ENCODE measurements around the gene AP1S3.

The AP1S3 gene

GRCh38 chr2:223727562-223727961, 109.8 kb downstream of the AP1S3 start:
- H3K27me3 ChIP-seq (replicated peaks; ENCODE audit: insufficient read depth, low read length): no peaks in the 10 kb centered on the region
- no peak overlapping the region for H2AFZ ChIP-seq (ENCODE audit: low read length)
- no peaks in the 10 kb centered on the region for H3K79me2 ChIP-seq (ENCODE audit: low read length)
- H3K27ac ChIP-seq (ENCODE audit: low read length): no peak overlapping the region
- peak; percentile 75 for DNase-seq
- H3K4me3 ChIP-seq (ENCODE audit: low read length): no peak overlapping the region
- H3K9ac ChIP-seq (ENCODE audit: low read length): no peak overlapping the region
- H3K9me3 ChIP-seq (replicated peaks; ENCODE audit: insufficient read depth, low read length): no peaks in the 10 kb centered on the region
- TF ChIP-seq CTCF (IDR thresholded peaks at IDR 0.05; ENCODE audit: low read length): peak; percentile 78
- TF ChIP-seq EZH2 (optimal IDR thresholded peaks at IDR 0.05; ENCODE audit: low read depth, low read length): no peak
- H3K36me3 ChIP-seq (replicated peaks; ENCODE audit: insufficient read depth, low read length): no peaks in the 10 kb centered on the region
- H4K20me1 ChIP-seq (ENCODE audit: insufficient read depth, low read length): no peaks in the 10 kb centered on the region
- H3K9me2 ChIP-seq (replicated peaks; ENCODE audit: insufficient read depth, low read length): no peaks in the 10 kb centered on the region
- H3K4me2 ChIP-seq (ENCODE audit: low read depth, low read length): no peak overlapping the region
- no peaks in the 10 kb centered on the region for H3F3A ChIP-seq (ENCODE audit: insufficient read depth, low read length)
- H3K4me1 ChIP-seq (ENCODE audit: low read length): peaks cover 4% of the 10 kb centered on the region; the same call in 1 of the 2 replicates

DNA sequence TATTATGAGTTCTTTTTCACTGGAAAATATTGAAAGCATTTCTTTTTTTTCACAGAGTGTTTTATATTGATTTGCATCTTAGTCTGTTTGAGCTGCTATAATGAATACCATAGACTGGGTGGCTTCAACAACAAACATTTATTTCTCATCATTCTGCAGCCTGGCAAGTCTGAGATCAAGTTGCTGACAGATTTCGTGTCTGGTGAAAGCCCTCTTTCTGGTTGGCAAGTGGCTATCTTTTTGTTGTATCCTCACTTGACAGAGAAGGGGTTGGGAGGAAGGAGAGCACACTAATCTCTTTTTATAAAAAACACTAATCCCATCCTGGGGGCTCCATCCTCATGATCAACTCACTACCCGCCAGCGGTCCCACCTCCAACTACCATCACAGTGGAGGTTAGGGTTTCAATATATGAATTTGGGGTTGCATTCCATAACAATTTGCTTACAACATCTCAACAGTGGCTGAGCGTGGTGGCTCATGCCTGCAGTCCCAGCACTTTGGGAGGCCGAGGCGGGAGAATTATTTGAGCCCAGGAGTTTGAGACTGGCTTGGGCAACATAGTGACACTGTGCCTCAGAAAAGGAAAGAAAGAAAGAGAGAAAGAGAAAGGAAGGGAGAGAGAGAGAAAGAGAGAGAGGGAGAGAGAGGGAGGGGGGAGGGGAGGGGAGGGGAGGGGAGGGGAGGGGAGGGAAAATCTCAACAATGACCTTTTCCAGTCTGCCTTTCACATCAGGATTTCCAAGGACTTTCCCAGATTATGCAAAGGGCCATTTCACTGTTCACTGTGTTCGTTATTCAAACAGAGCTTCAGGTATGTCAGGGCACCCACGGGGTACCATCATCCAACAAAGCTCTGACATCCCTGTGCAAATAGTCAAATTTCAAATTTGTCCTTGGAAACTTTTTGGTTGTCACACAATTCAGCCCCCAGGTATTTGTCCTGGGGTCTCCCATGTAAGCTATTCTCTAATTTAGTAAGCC, 111.1 kb downstream of the AP1S3 start:
- Histone ChIP-seq H3K36me3 (replicated peaks; ENCODE audit: insufficient read depth, low read length) (no peaks in the 10 kb centered on the region), H3K9me3 (replicated peaks; ENCODE audit: insufficient read depth, low read length) (no peaks in the 10 kb centered on the region), H3K79me2 (ENCODE audit: low read length) (no peaks in the 10 kb centered on the region), H2AFZ (ENCODE audit: low read length) (no peak overlapping the region), H3K27ac (ENCODE audit: low read length) (no peak overlapping the region), H3K27me3 (replicated peaks; ENCODE audit: insufficient read depth, low read length) (no peaks in the 10 kb centered on the region), H3K9me2 (replicated peaks; ENCODE audit: insufficient read depth, low read length) (no peaks in the 10 kb centered on the region), H3F3A (ENCODE audit: insufficient read depth, low read length) (no peaks in the 10 kb centered on the region), H4K20me1 (ENCODE audit: insufficient read depth, low read length) (no peaks in the 10 kb centered on the region), H3K9ac (ENCODE audit: low read length) (no peak overlapping the region), H3K4me3 (ENCODE audit: low read length) (no peak overlapping the region), H3K4me1 (ENCODE audit: low read length) (no peaks in the 10 kb centered on the region), H3K4me2 (ENCODE audit: low read depth, low read length) (no peak overlapping the region)
- no peak for DNase-seq
- no peak for TF ChIP-seq EZH2phosphoT487 (IDR thresholded peaks at IDR 0.05; ENCODE audit: low read length)
- no peak for TF ChIP-seq EZH2 (optimal IDR thresholded peaks at IDR 0.05; ENCODE audit: low read depth, low read length)
- TF ChIP-seq CTCF (IDR thresholded peaks at IDR 0.05; ENCODE audit: low read length): no peak

DNA sequence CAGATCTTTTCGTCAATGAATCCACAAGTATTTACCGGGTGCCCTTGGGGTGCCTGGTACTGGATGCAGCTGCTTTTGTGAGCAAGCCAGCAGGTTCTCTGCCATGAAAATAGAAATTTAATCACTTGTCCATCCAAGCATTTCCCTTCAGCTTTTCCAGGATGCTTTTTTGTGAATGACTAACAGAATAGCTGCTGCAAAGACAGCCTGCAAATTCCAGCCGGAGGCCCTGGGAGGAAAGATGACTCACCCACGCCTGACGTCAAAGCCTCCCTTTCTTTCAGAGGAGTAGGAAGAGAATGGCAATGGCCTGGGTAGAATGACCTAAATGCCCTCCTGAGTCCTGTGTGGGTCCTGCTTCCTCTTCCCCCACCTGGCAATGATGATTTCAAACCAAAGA, 111.9 kb downstream of the AP1S3 start:
- no peak for TF ChIP-seq EZH2phosphoT487 (IDR thresholded peaks at IDR 0.05; ENCODE audit: low read length)
- TF ChIP-seq CTCF (IDR thresholded peaks at IDR 0.05; ENCODE audit: low read length): no peak
- no peak for TF ChIP-seq EZH2 (optimal IDR thresholded peaks at IDR 0.05; ENCODE audit: low read depth, low read length)
- Histone ChIP-seq H3K79me2 (ENCODE audit: low read length) (no peaks in the 10 kb centered on the region), H3K4me2 (ENCODE audit: low read depth, low read length) (no peak overlapping the region), H3K4me1 (ENCODE audit: low read length) (no peaks in the 10 kb centered on the region), H3K9me2 (replicated peaks; ENCODE audit: insufficient read depth, low read length) (no peaks in the 10 kb centered on the region), H3K27ac (ENCODE audit: low read length) (no peak overlapping the region), H3F3A (ENCODE audit: insufficient read depth, low read length) (no peaks in the 10 kb centered on the region), H2AFZ (ENCODE audit: low read length) (no peak overlapping the region), H4K20me1 (ENCODE audit: insufficient read depth, low read length) (no peaks in the 10 kb centered on the region), H3K36me3 (replicated peaks; ENCODE audit: insufficient read depth, low read length) (no peaks in the 10 kb centered on the region), H3K9me3 (replicated peaks; ENCODE audit: insufficient read depth, low read length) (no peaks in the 10 kb centered on the region), H3K9ac (ENCODE audit: low read length) (no peak overlapping the region), H3K4me3 (ENCODE audit: low read length) (no peak overlapping the region), H3K27me3 (replicated peaks; ENCODE audit: insufficient read depth, low read length) (no peaks in the 10 kb centered on the region)
- no peak for DNase-seq

Data from MM.1S (cell line).